A673 (cell line): ENCODE results near the gene PLEKHH1.

Experiments used
- EZH2 ChIP-seq: fragments of 200-600 bp; sonication (generic); IDR thresholded peaks from 2 replicates; pipeline ENCODE4 v1.6.1; 2017; ENCODE audit warnings: borderline replicate concordance, low read depth, mild to moderate bottlenecking, mixed read lengths, antibody characterized with exemption, low read length; ENCODE audit not compliant: poor library complexity, severe bottlenecking
- TF ChIP-seq, protein P1 (sequence below): fragments of 300-800, 200-600 bp; sonication (generic); conservative IDR thresholded peaks from 2 replicates; pipeline ENCODE4 v1.5.1; 2017; ENCODE audit warnings: low read depth, mild to moderate bottlenecking, antibody characterized with exemption, low read length, moderate library complexity, mixed read lengths

DNA sequence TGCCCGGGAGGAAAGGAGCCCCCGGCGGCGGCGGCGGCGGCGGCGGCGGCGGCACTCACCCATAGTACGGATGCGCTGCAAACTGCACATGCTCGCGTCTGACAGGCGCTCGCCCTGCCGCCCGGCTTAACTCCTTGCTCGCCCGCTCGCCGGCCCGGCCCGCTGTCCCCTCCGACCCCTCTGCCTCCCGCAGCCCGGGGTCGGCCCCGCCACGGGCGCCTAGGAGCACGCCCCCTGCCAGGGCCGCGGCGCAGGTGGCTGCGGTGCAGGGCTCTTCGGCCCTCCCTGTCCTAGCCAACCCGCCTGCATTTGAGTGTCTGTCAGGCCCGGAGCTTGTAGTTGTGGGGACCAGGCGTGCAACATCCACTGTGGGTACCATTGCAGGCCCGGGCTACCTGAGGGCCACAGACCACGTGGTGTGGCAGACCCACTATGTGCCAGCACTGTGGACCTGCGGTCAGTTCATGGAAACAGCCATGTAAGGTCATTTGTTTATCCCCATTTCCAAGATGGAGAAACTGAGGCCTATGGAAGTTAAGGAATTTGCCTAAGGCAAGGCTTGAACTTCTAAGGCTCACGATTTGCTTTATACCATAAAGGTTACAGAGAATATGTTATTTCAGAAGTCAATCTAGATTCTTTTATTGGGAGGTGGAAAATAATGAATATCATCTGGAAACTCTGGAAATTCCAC is 17.6 kb upstream of the PLEKHH1 start:
- TF ChIP-seq EZH2: no peak
- TF ChIP-seq, protein P1, sequence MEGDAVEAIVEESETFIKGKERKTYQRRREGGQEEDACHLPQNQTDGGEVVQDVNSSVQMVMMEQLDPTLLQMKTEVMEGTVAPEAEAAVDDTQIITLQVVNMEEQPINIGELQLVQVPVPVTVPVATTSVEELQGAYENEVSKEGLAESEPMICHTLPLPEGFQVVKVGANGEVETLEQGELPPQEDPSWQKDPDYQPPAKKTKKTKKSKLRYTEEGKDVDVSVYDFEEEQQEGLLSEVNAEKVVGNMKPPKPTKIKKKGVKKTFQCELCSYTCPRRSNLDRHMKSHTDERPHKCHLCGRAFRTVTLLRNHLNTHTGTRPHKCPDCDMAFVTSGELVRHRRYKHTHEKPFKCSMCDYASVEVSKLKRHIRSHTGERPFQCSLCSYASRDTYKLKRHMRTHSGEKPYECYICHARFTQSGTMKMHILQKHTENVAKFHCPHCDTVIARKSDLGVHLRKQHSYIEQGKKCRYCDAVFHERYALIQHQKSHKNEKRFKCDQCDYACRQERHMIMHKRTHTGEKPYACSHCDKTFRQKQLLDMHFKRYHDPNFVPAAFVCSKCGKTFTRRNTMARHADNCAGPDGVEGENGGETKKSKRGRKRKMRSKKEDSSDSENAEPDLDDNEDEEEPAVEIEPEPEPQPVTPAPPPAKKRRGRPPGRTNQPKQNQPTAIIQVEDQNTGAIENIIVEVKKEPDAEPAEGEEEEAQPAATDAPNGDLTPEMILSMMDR: no peak
